ENCODE data around the gene ZNF2. TPM values are rescaled to one million over a fixed set of nuclear protein-coding genes. Genes with fewer than 3 reads are reported as not detected.

ZNF2 gene
- 10 to 100 TPM in 1 of 6 donors, 1 to 10 TPM in 4, not detected in 1; 4.1 to 12.6 (median 4.5) TPM for total RNA-seq

DNA sequence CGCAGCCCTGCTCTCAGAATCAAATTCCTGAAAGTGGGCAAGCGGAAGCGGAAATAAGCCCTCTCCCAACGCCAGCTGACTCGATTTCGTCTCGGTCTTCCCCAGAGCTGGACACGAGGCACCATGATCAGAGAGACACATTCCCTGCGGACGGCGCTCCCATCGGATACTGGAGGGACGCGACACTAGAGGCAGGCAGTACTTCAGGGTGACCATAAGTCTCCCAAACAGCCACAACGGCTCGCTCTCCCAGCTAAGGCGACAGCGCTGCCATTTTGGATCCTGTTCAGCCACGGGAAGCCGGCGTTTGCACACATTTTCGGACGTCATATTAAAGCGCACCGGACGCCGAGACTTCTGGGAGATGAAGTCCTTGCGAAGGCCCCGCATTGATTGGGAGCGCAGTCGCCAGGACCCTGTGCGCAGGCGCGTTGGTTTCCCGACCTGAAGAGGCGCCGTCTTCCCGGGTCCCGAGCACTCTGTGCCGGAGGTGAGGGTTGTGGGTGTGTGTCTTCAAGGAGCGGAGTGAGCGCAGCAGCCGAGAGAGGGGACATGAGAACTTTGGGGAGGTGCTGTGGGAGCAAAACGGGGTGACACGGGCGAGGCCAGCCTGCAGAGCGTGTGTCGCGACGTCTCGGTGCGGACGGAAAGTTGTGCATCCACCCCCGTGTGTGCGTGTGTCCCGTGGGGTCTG, at the start of gene ZNF2:
TSS of gene ZNF2 (plus strand) at position 439 of the 694 bp plus-strand sequence. CDS start 10,418 bp downstream, outside the sequence.
- peak within 1 kb of the TSS; percentile 90 to 96 (median 93) for H3K27ac ChIP-seq
- H3K9me3 ChIP-seq: no peaks in the 10 kb centered on the region
- peaks cover 12 to 24% (median 17%) of the 10 kb centered on the region in 4 donors for H3K4me1 ChIP-seq
- 0% methylated on average over 9 to 56 of the region's 56 CpGs for WGBS, 2 donors
- H3K4me3 ChIP-seq: peak within 1 kb of the TSS; percentile 49 to 94 (median 83)
- no peaks in the 10 kb centered on the region for H3K27me3 ChIP-seq
- peak in 1 of 4 donors; percentile 1 for TF ChIP-seq EP300 (IDR thresholded peaks at IDR 0.05)
- peak in 3 of 4 donors; percentile 67 to 83 (median 81) for TF ChIP-seq POLR2A (IDR thresholded peaks at IDR 0.05)
- TF ChIP-seq POLR2AphosphoS5 (IDR thresholded peaks at IDR 0.05): peak; percentile 92 to 96
- TF ChIP-seq, protein P1, sequence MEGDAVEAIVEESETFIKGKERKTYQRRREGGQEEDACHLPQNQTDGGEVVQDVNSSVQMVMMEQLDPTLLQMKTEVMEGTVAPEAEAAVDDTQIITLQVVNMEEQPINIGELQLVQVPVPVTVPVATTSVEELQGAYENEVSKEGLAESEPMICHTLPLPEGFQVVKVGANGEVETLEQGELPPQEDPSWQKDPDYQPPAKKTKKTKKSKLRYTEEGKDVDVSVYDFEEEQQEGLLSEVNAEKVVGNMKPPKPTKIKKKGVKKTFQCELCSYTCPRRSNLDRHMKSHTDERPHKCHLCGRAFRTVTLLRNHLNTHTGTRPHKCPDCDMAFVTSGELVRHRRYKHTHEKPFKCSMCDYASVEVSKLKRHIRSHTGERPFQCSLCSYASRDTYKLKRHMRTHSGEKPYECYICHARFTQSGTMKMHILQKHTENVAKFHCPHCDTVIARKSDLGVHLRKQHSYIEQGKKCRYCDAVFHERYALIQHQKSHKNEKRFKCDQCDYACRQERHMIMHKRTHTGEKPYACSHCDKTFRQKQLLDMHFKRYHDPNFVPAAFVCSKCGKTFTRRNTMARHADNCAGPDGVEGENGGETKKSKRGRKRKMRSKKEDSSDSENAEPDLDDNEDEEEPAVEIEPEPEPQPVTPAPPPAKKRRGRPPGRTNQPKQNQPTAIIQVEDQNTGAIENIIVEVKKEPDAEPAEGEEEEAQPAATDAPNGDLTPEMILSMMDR (IDR thresholded peaks at IDR 0.05): peak in 2 of 6 experiments; percentile 3 to 28
- ATAC-seq (ENCODE audit: low FRiP score in 2 of 2) (peak; percentile 96 to 99), DNase-seq (peak; percentile 96 to 98)
- no peaks in the 10 kb centered on the region for H3K36me3 ChIP-seq

DNA sequence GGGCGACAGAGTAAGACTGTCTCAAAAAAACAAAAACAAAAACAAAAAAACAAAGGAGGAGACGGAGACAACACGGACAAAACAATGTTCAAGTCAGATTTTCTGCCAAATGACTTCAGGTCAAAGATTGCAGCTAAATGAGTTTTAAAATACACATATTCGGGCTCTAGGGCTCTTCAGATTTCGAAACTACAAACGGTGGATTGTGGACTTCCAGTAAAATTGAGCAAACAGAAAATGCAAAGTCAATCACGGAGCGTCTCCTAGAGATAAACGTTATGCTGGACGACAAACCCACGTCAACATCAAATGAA, 44.6 kb upstream of the ZNF2 start:
- ATAC-seq (ENCODE audit: low FRiP score in 2 of 2): peak in 1 of 2 donors; percentile 20
- WGBS, 2 donors: 2 to 4% methylated on average over 11 of the region's 11 CpGs
- H3K4me3 ChIP-seq: peak overlapping the region; percentile 67 to 98 (median 90)
- H3K27me3 ChIP-seq: no peaks in the 10 kb centered on the region
- TF ChIP-seq POLR2A (IDR thresholded peaks at IDR 0.05): no peak
- no peak for TF ChIP-seq EP300 (IDR thresholded peaks at IDR 0.05)
- TF ChIP-seq POLR2AphosphoS5 (IDR thresholded peaks at IDR 0.05): no peak
- TF ChIP-seq, protein P1 (IDR thresholded peaks at IDR 0.05): no peak
- peak overlapping the region; percentile 95 to 98 (median 96) for H3K27ac ChIP-seq
- DNase-seq: peak in 1 of 2 donors; percentile 21
- peaks cover 0 to 16% (median 0%) of the 10 kb centered on the region in 4 donors for H3K36me3 ChIP-seq
- H3K4me1 ChIP-seq: peaks cover 19 to 37% (median 22%) of the 10 kb centered on the region in 4 donors
- H3K9me3 ChIP-seq: no peaks in the 10 kb centered on the region

DNA sequence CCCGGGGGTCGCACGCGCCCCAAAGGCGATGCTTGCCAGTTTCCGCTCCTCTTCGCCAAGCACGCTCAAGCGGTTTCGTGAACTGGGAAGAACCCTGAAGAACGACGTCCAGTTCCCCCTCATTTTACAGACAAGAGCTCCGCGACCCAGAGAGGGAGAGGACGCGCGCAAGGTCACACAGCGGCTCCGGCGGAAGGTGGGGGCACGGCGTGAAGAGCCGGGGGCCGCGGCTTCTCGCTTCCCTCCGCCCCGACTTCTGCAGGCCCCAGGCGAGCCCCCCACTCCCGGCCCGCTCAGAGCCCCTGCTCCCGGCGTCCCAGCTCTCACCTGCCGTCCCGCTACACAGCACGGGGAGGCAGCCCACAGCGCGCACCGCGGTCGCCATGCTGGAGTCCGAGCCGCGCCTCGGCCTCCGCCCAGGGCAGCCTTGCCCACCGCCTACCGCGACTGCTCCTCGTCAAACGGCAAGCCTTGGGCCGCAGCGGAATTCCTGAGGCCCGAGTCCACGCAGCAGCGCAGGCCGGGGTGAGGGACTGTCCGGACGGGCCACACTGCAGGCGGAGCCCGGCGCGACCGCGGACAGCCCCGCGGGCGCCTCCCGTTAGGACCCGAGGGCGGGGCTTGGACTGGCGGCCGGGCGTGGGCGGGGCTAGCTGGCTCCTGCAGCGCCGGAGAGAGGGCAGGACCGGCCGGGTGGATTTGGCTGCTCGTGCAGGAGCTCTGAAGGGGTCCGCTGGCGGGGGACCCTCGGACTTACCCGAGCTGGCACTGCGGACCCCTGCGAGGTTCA, 44.0 kb upstream of the ZNF2 start, which contains the start of gene MRPS5:
TSS of gene MRPS5 (minus strand) at position 402 of the 790 bp plus-strand sequence. CDS start at position 385, 17 bp downstream.
- Histone ChIP-seq H3K27me3 (no peaks in the 10 kb centered on the region), H3K4me1 (peaks cover 19 to 37% (median 22%) of the 10 kb centered on the region in 4 donors), H3K36me3 (peaks cover 0 to 11% (median 0%) of the 10 kb centered on the region in 4 donors), H3K9me3 (no peaks in the 10 kb centered on the region), H3K4me3 (peak within 1 kb of the TSS; percentile 67 to 98 (median 90)), H3K27ac (peak within 1 kb of the TSS; percentile 95 to 98 (median 96))
- WGBS, 2 donors: 0% methylated on average over 28 to 35 of the region's 86 CpGs
- DNase-seq (peak; percentile 86 to 98), ATAC-seq (ENCODE audit: low FRiP score in 2 of 2) (peak; percentile 94 to 99)
- TF ChIP-seq, protein P1 (IDR thresholded peaks at IDR 0.05): peak in 3 of 6 experiments; percentile 20 to 61 (median 21)
- TF ChIP-seq POLR2AphosphoS5 (IDR thresholded peaks at IDR 0.05) (peak; percentile 53 to 84), POLR2A (IDR thresholded peaks at IDR 0.05) (peak in 3 of 4 donors; percentile 21 to 78 (median 43)), EP300 (IDR thresholded peaks at IDR 0.05) (no peak)

DNA sequence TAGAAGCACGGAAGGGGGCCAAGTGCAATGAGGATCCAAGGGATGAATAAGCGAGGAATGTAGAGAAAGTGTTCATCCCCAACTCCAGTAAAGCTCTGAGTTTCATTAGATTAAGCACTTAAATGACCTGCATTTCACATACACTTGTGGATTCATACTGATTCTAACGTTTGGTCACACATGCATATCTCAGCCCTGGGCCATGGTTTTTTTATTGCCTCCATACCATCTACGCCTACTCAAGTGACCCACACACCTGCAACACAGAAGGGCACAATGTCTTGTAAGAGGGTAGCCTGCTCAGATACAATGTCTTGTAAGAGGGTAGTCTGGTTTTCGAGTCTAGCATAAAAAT, 43.4 kb upstream of the ZNF2 start:
- no peak for ATAC-seq (ENCODE audit: low FRiP score in 2 of 2)
- Histone ChIP-seq H3K4me1 (peaks cover 19 to 37% (median 22%) of the 10 kb centered on the region in 4 donors), H3K4me3 (peak overlapping the region; percentile 67 to 98 (median 90)), H3K27ac (peak overlapping the region; percentile 95 to 98 (median 96)), H3K36me3 (peaks cover 0 to 5% (median 0%) of the 10 kb centered on the region in 4 donors), H3K27me3 (no peaks in the 10 kb centered on the region), H3K9me3 (no peaks in the 10 kb centered on the region)
- TF ChIP-seq EP300 (IDR thresholded peaks at IDR 0.05) (no peak), POLR2AphosphoS5 (IDR thresholded peaks at IDR 0.05) (no peak)
- WGBS, 2 donors: 30 to 32% methylated on average over 5 of the region's 5 CpGs
- DNase-seq: no peak

DNA sequence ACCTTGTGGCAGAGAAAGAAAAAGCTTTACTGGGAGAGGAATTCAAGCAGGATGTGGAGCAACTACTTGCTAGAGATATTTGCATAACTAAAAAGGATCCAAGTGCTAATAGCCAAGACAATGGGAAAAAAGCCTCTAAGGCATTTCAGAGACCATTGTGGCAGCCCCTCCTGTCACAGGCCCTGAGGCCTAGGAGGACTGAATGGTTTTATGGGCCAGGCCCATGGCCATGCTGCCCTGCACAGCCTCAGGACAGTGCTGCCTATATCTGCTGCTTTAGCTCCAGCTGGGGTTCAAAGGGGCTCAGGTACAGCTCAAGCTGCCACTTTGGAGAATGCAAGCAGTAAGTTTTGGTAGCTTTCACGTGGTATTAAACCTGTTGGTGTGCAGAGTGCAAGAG, 26.9 kb upstream of the ZNF2 start:
- TF ChIP-seq EP300 (IDR thresholded peaks at IDR 0.05): no peak
- TF ChIP-seq, protein P1 (IDR thresholded peaks at IDR 0.05): no peak
- no peak for TF ChIP-seq POLR2A (IDR thresholded peaks at IDR 0.05)
- no peak for TF ChIP-seq POLR2AphosphoS5 (IDR thresholded peaks at IDR 0.05)
- Histone ChIP-seq H3K27me3 (no peaks in the 10 kb centered on the region), H3K27ac (no peak overlapping the region), H3K4me3 (no peak overlapping the region), H3K36me3 (peaks cover 0 to 2% (median 0%) of the 10 kb centered on the region in 4 donors), H3K4me1 (no peaks in the 10 kb centered on the region), H3K9me3 (peaks cover 9 to 47% (median 40%) of the 10 kb centered on the region in 4 donors)
- ATAC-seq (ENCODE audit: low FRiP score in 2 of 2) (no peak), DNase-seq (no peak)
- 76 to 80% methylated on average over 1 of the region's 1 CpG for WGBS, 2 donors
